Activated naive CD4-positive, alpha-beta T cell treated with anti-CD3 and anti-CD28 coated beads for 36 hours (primary cell): ENCODE measurements around the gene BCL11B. TPM values are rescaled to one million over a fixed set of nuclear protein-coding genes. Genes with fewer than 3 reads are reported as not detected.

Source experiments
- CTCF ChIA-PET: fragments of 350-600 bp; sonication (Branson Sonifier 250); formaldehyde crosslinking; loops from one replicate; lab custom pipeline; 2021; ENCODE audit warnings: antibody characterized with exemption; lab: Charles Lee
- DNase-seq: peaks from one replicate; pipeline ENCODE4 v3.0.0-alpha.2; 2020
- H3K27ac Mint-ChIP-seq: one replicate; pipeline ENCODE4 v1.8.0; 2021; ENCODE audit warnings: mild to moderate bottlenecking, mixed read lengths
- H3K27me3 Mint-ChIP-seq: one replicate; pipeline ENCODE4 v1.8.0; 2021; ENCODE audit warnings: low read depth, mixed read lengths
- H3K36me3 Mint-ChIP-seq: one replicate; pipeline ENCODE4 v1.8.0; 2021; ENCODE audit warnings: low read depth, mixed read lengths
- H3K4me1 Mint-ChIP-seq: one replicate; pipeline ENCODE4 v1.8.0; 2021; ENCODE audit warnings: low read depth, mixed read lengths
- H3K4me3 Mint-ChIP-seq: one replicate; pipeline ENCODE4 v1.8.0; 2021; ENCODE audit warnings: mild to moderate bottlenecking, moderate library complexity, mixed read lengths
- H3K9me3 Mint-ChIP-seq: one replicate; pipeline ENCODE4 v1.8.0; 2021; ENCODE audit warnings: mixed read lengths
- intact Hi-C: fragments of 100-400 bp; cut with micrococcal nuclease; formaldehyde crosslinking; loops from one replicate; pipeline ENCODE4 v1.15.1; 2023
- total RNA-seq, 2 experiments: library from RNA; stranded (reverse); gene quantifications; one replicate each; pipeline ENCODE4 v1.2.3, GENCODE V29; 2021

The BCL11B gene
- total RNA-seq, 2 experiments from 2014 or later: 71.7 to 71.9 TPM

- CTCF ChIA-PET: no interaction called here
Measured at GRCh38 chr14:99313234-99313633, 41.2 kb upstream of the BCL11B start.

GRCh38 chr14:99312106-99312505, 40.1 kb upstream of the BCL11B start:
- Mint-ChIP-seq H3K4me3 (no peak overlapping the region), H3K27ac (no peak overlapping the region), H3K36me3 (peaks cover 1% of the 10 kb centered on the region), H3K4me1 (no peaks in the 10 kb centered on the region), H3K9me3 (peaks cover 4% of the 10 kb centered on the region), H3K27me3 (no peaks in the 10 kb centered on the region)
- DNase-seq: no peak
- CTCF ChIA-PET: interaction anchor here (1.1 kb wide), 1 partner anchor 8 kb away, joined by 3 read pairs; no protein-coding TSS in a partner anchor
- intact Hi-C loops: no loop called here

More at GRCh38 chr14:99313234-99313633, 41.2 kb upstream of the BCL11B start:
- DNase-seq: no peak
- no peaks in the 10 kb centered on the region for H3K27me3 Mint-ChIP-seq
- intact Hi-C loops: no loop called here
- H3K4me1 Mint-ChIP-seq: no peaks in the 10 kb centered on the region
- peaks cover 1% of the 10 kb centered on the region for H3K36me3 Mint-ChIP-seq
- H3K9me3 Mint-ChIP-seq: peaks cover 4% of the 10 kb centered on the region
- H3K4me3 Mint-ChIP-seq: no peak overlapping the region
- no peak overlapping the region for H3K27ac Mint-ChIP-seq

DNA sequence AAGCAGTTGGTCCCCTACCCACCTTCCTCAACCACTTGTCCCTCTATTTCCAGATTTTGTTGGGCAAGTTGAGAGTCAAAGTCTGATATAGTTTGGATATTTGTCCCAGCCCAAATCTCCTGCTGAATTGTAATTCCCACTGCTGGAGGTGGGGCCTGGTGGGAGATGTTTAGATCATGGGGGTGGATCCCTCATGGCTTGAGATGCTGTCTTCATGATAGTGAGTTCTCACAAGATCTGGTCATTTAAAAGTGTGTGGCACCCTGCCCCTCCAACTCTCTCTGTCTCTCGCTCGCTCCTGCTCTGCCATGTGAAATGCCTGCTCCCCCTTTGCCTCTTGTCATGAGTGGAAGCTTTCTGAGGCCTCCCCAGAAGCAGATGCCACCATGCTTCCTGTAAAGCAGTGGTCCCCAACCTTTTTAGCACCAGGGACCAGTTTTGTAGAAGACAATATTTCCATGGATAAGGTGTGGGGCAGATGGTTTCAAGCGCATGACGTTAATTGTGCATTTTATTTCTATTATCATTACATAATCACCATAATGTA, 37.3 kb upstream of the BCL11B start:
- no peaks in the 10 kb centered on the region for H3K4me1 Mint-ChIP-seq
- no peaks in the 10 kb centered on the region for H3K27me3 Mint-ChIP-seq
- no peak overlapping the region for H3K27ac Mint-ChIP-seq
- H3K4me3 Mint-ChIP-seq: no peak overlapping the region
- H3K9me3 Mint-ChIP-seq: peaks cover 4% of the 10 kb centered on the region
- H3K36me3 Mint-ChIP-seq: peaks cover 1% of the 10 kb centered on the region
- CTCF ChIA-PET: no interaction called here
- DNase-seq: no peak
- intact Hi-C loops: no loop called here

DNA sequence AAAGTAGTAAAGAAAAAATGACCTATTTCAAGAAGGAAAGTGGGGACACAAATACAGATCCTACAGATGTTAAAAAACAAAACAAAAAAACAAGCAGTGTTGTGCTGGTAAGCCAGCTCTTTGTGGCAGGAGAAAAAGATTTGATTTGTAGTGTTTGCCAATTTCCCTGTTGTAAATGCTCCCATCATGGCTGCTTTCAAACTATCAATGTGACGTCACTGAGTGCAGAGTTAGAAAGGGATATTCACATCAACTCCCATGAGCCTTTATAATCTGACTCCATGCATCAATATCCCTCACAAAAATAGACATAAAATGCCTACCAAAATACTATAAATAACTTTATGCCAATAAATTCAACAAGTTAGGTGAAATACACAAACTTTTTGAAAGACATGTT, 32.2 kb upstream of the BCL11B start:
- peaks cover 16% of the 10 kb centered on the region for H3K9me3 Mint-ChIP-seq
- H3K4me3 Mint-ChIP-seq: no peak overlapping the region
- intact Hi-C loops: no loop called here
- H3K36me3 Mint-ChIP-seq: peaks cover 7% of the 10 kb centered on the region
- CTCF ChIA-PET: interaction anchor here (0.7 to 1.4 kb wide), 4 partner anchors 16 to 909 kb away, joined by 3 read pairs; no protein-coding TSS in a partner anchor
- H3K27ac Mint-ChIP-seq: no peak overlapping the region
- H3K27me3 Mint-ChIP-seq: no peaks in the 10 kb centered on the region
- H3K4me1 Mint-ChIP-seq: no peaks in the 10 kb centered on the region
- DNase-seq: no peak

DNA sequence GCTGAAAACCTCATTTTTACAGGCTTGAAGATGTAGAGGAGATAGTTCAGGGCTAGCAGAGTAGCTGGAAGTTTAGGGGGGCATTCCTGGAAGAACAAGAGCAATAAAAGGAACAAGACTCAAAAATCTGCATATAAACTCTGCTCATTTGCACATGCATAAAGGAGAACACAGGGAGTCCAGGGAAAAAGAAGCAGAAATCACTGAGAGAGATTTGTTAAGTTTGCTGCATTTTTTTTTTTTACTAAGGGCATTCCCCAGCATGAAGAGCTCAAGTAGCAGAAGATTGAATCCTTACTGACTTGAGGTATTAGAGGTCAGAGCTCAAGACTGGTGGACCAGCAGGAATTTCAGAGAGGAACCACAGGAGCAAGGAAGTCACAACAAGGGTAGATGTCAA, 28.2 kb upstream of the BCL11B start:
- Mint-ChIP-seq H3K27me3 (no peaks in the 10 kb centered on the region), H3K27ac (no peak overlapping the region), H3K36me3 (peaks cover 11% of the 10 kb centered on the region), H3K4me1 (no peaks in the 10 kb centered on the region), H3K4me3 (no peak overlapping the region), H3K9me3 (peaks cover 24% of the 10 kb centered on the region)
- intact Hi-C loops: no loop called here
- CTCF ChIA-PET: interaction anchor here (0.6 kb wide), 1 partner anchor 372 kb away, joined by 3 read pairs; no protein-coding TSS in a partner anchor
- no peak for DNase-seq

- CTCF ChIA-PET: interaction anchor here (1.5 kb wide), 1 partner anchor 119 kb away, joined by 5 read pairs; no protein-coding TSS in a partner anchor
- Mint-ChIP-seq H3K27me3 (no peaks in the 10 kb centered on the region), H3K4me3 (no peak overlapping the region), H3K9me3 (peaks cover 23% of the 10 kb centered on the region), H3K27ac (no peak overlapping the region), H3K4me1 (no peaks in the 10 kb centered on the region), H3K36me3 (peaks cover 11% of the 10 kb centered on the region)
- no peak for DNase-seq
- intact Hi-C loops: no loop called here
Measured at GRCh38 chr14:99296517-99296916, 24.5 kb upstream of the BCL11B start.

DNA sequence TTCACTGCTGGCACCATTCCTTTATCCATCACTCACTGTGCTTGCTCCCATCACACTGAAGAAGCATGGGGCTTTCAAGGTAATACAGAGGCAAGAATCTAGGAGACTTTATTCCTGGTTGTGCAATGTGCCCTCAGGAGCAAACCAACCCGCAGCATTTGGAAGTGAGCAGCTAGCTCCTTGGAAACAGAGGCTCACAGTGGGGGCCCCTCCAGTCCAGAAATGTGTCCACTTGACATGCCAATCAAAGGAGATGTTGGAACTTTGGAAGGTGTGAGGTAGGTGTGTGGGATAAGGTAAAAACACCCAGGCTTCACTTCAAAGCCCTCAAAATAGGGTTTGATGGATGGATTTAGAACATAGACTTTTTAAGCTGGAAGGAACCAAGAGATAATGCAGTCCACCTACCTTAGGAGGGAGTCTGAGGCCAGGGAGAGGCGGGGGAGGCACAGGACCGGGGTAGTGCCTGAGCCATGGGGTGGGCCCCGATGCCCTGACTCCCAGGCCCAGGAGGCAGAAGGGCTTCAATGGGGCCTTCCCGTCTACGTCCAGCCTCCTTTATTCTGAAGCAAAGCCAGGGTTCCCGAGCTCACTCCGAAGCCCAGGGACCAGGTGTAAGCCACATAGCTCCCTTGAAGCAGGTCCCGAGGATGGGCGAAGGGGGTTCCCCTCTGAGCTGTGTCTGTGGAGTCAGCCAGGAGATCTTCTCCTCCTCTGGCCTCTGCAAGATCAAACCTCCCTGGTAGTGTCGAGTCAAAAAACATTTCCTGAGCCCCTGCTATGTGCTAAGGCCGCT, 17.6 kb upstream of the BCL11B start:
- H3K27me3 Mint-ChIP-seq: no peaks in the 10 kb centered on the region
- H3K4me1 Mint-ChIP-seq: peaks cover 8% of the 10 kb centered on the region
- H3K4me3 Mint-ChIP-seq: no peak overlapping the region
- H3K27ac Mint-ChIP-seq: no peak overlapping the region
- H3K36me3 Mint-ChIP-seq: no peaks in the 10 kb centered on the region
- CTCF ChIA-PET: no interaction called here
- no peaks in the 10 kb centered on the region for H3K9me3 Mint-ChIP-seq
- no peak for DNase-seq
- intact Hi-C loops: no loop called here

- Mint-ChIP-seq H3K27ac (no peak overlapping the region), H3K36me3 (no peaks in the 10 kb centered on the region), H3K27me3 (no peaks in the 10 kb centered on the region), H3K9me3 (no peaks in the 10 kb centered on the region), H3K4me3 (no peak overlapping the region), H3K4me1 (peaks cover 8% of the 10 kb centered on the region)
- DNase-seq: no peak
- CTCF ChIA-PET: no interaction called here
- intact Hi-C loops: no loop called here
Measured at GRCh38 chr14:99288948-99289347, 17.0 kb upstream of the BCL11B start.

- intact Hi-C loops: no loop called here
Measured at GRCh38 chr14:99287269-99287942, 15.4 kb upstream of the BCL11B start.

DNA sequence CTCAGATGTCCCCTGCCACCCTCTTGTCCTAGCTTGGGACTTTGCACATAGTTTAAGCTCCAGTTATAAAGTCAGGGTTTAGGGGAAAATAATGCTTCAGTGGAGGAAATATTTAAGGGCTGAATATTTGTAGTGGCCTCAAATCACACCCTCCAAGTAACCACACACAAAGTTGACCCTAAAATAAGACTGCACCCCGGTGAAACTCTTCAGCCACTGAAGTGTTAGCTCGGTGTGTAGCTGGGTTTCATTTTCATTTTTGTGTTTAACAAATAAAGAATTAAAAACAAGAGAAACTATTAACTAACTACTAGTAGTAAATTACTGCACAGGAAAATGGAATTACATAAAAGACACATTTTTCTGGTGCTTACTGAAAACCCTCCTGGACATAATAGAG, 14.8 kb upstream of the BCL11B start:
- no peak overlapping the region for H3K27ac Mint-ChIP-seq
- H3K27me3 Mint-ChIP-seq: no peaks in the 10 kb centered on the region
- H3K4me3 Mint-ChIP-seq: no peak overlapping the region
- CTCF ChIA-PET: no interaction called here
- peaks cover 8% of the 10 kb centered on the region for H3K4me1 Mint-ChIP-seq
- intact Hi-C loops: no loop called here
- H3K9me3 Mint-ChIP-seq: no peaks in the 10 kb centered on the region
- DNase-seq: no peak
- no peaks in the 10 kb centered on the region for H3K36me3 Mint-ChIP-seq

More at GRCh38 chr14:99287269-99287942, 15.4 kb upstream of the BCL11B start:
- Mint-ChIP-seq H3K4me3 (no peak overlapping the region), H3K4me1 (peaks cover 8% of the 10 kb centered on the region), H3K9me3 (no peaks in the 10 kb centered on the region), H3K36me3 (no peaks in the 10 kb centered on the region), H3K27ac (no peak overlapping the region), H3K27me3 (no peaks in the 10 kb centered on the region)
- DNase-seq: no peak
- CTCF ChIA-PET: no interaction called here

DNA sequence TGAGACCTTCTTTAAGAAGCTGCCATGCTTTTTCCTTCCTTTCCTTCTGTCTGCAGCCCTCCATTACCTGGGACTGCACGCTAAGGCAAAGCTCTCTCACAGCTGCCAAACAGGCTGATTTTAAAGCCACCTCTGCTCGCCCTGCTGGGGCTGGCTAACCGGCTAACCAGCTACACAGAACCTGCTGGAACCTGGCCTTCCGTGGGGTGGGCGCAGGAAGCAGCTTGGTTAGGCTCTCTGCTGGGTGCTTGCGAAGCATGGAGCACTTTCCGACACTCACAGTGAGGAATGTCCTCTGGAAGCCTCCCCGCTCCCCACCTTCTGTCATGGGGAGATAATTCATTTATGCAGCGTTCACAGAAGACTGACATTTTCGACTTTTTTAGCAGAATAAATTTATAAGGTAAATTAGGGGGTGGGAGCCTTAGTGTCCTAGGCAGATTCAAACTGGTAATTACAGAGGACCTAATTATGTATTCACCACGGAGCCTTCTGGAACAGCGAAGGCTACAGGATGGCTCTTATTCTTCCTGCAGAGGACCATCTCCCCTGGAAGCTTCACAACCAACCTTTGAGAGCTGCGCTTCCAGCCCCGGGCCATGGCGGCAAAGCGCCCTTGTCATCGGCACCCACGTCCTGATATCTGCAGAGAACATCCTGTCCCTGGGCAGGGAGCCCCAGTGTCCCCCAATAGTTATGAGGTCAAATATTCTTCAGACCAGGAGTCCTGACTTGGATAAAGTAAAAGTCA, 12.4 kb upstream of the BCL11B start:
- Mint-ChIP-seq H3K4me3 (no peak overlapping the region), H3K36me3 (no peaks in the 10 kb centered on the region), H3K4me1 (peaks cover 20% of the 10 kb centered on the region), H3K27me3 (no peaks in the 10 kb centered on the region), H3K9me3 (no peaks in the 10 kb centered on the region), H3K27ac (no peak overlapping the region)
- intact Hi-C loops: no loop called here
- CTCF ChIA-PET: interaction anchor here (0.6 to 1.2 kb wide), 2 partner anchors 300 to 403 kb away, joined by 3 to 6 read pairs; no protein-coding TSS in a partner anchor
- no peak for DNase-seq
